Left renal cortex interstitium (tissue), 4 donors: ENCODE results near the gene DNAL1. TPM values are rescaled to one million over a fixed set of nuclear protein-coding genes. Genes with fewer than 3 reads are reported as not detected.
"Not testable (repeated sequence)": the region's sequence is repeated elsewhere in the genome, so short reads cannot be mapped to it uniquely, and the experiment has no call there.

Experiments
- DNase-seq, 4 donors: peaks; one replicate each; pipeline ENCODE4 v3.0.0-alpha.2; 2013; ENCODE audit warnings: low read depth in 4 of 4, low spot score in 2 of 4, missing footprints in 1 of 4
- polyA plus RNA-seq, 4 donors: library from polyadenylated mRNA; unstranded; fragments of 120-200 nt; gene quantifications; one replicate each; pipeline ENCODE4 v1.2.1, GENCODE V29; 2013; ENCODE audit not compliant: insufficient read length in 4 of 4

DNAL1 gene
- polyA plus RNA-seq, 4 donors = 16.3 to 21.9 (median 21.3) TPM

DNA sequence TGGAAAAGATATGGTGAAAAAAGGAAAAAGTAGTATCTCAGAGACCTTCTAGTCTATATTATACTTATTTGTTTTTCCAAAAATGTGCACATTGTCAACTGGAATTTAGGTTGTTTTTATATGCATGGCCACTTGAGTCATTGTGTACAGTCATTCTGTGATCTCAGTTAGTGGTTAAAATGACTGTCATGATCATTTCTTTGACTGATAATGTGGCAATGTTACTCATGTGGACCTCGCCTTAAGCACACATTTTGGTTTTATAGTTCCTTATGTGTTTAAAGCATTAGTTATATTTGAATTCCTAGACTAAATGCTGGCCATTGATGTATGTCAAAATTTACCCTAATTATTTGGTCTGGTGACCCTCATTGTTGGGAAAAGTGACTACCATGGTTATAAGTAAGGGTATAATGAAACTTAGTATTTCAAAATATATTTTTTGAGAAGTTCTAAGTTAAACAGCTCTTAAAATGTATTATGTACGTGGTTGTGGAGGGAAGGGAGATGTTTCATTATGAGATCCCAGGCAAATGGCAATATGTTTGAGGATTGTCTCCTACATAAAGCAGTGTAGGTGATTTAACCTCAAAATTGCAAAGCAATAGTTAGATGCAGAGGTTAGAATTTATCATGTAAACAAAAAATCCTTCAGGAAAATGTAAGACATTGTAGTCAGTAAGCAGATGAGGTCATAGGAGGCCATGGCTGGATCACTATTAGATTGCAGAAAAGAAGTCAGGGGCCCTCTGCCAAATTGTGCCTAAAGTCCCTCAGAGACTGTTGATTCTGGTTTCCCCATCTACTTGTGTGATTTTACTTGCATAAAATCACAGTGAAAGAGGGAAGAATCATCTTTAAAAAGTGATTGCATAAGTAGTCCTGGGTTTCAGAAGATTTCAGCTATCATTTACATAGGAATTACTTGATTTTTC lies 51.9 kb downstream of the DNAL1 start:
- DNase-seq = no peak

DNA sequence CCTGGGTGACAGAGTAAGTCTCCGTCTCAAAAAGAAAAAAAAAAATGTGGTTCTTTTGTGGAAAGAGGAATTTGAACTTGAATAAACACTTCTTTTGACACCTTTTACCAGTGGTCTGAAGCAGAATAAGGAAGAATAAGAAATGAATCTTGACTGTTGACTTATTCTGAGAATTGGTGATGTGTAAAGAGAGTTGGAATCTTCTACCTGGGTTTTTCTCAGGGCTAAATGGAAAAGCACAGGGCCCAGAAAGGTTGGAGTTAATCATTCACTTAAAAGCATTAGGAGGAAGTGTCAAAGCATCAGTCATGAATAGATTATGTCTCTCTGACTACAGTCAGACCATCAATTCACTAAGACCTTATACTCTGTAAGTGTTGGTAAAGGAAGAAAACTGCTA lies 55.5 kb downstream of the DNAL1 start:
- no peak for DNase-seq

GRCh38 chr14:73708076-73708475 lies 63.3 kb downstream of the DNAL1 start:
- not testable (repeated sequence) for DNase-seq

- no peak for DNase-seq
These were observed 65.2 kb downstream of the DNAL1 start for GRCh38 chr14:73709904-73710469.

- no peak for DNase-seq
These were observed 66.0 kb downstream of the DNAL1 start for GRCh38 chr14:73710737-73711136.

DNA sequence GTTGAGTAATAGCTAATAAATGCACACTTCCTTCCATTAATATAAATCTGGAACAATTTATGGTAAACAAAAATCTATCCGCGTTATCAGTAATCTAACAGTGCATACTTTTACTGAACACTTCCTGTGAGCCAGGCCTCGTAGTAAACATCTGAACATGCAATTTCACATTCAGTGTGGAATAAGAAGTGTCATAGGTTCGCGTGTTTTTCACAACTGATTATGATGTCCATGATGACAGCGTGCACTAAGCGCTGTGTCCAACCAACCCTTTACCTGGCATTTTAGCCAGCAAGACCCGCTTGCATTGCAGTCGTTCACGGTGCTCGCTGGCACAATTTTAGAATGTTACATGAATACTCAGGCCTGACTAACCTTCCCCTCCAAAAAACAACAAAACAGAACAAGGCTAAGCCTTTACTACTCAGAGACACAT lies 67.3 kb downstream of the DNAL1 start:
- no peak for DNase-seq

DNA sequence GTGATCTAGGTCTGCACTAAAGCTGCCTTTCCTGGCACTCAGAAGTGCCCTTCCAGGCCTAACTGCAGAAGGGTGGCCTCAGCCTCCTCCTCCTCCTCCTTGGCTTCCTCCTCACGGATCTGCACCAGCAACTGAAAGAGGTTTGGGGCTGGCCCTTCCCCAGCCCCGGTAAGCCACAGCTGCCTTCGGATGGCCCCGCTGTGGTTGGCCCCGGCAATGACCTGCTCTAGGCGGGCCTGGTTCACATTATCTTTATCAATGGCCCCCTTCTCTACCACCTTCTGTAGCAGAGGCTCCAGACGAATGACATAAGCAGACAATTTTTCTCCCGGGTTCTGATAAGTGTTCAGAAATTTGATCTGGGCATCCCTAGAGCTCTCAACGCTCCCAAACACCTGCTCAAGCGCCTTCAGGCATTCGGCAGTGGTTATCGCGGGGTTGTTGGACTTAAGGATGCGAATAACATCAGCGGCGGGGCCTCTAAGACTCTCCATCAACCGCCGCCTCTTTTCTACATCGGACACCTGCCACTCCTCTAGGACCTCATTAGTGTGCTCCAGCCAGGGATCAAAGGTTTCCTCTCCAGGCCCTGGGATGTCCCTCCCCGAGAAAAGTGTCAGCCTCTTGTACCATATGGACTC lies 67.9 kb downstream of the DNAL1 start:
- DNase-seq = no peak

DNA sequence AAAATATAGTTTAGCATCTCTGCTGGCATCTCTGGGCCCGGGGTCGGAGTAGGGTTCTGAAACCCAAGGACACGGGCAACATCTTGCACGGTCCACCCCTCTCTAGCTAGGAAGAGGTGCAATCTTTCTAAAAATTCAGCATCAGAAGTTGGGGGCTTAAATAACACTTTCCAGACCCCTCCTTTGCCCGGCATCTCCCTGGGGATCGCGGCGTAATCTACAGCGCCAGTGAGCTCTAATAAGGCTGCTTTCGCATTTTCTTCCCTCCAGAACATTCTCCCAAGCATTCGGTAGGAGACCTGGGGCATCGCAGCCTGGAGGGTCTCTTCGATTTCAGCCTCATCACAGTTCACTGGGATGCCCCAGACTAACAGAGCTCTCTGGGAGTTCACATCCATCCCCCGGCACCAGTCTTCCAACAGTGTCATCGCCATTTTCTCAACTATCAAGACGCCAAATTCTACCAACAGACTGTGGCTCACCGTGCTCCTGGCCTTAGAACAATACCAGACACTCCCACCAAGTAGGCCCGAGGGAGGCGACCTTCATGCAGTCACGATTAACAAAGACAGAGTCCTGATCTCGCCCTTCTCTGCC lies 68.5 kb downstream of the DNAL1 start:
- DNase-seq = peak in 2 of 4 donors; percentile 53

GRCh38 chr14:73713803-73714655 lies 69.2 kb downstream of the DNAL1 start, which contains the start of gene PNMA1:
TSS of gene PNMA1 (minus strand) at chr14:73714384. CDS start at chr14:73713639, 745 bp downstream.
- DNase-seq = peak in 3 of 4 donors; percentile 78 to 82 (median 81)

- no peak for DNase-seq
These were observed 69.9 kb downstream of the DNAL1 start for GRCh38 chr14:73714656-73715081.

DNA sequence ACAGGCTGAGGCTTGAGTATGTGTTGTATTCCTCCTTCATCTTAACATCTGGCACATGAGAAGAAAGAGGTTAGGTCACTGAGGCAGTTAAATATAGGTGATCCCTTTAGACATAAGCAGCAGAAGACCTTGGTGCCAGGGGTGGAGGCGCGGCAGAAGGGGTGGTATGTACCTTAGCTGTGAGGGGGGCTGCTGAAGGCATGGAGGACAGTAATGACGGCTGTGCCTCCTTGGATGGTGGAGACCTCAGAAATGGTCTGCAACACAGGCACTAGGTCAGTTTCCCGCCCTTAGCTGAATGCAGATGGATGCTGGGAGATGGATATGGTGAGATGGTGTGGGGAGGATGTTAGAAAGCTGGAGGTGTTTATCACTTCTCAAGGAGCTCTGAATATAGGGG lies 70.9 kb downstream of the DNAL1 start:
- no peak for DNase-seq

- DNase-seq = no peak
These were observed 72.5 kb downstream of the DNAL1 start for GRCh38 chr14:73717266-73717665.

DNA sequence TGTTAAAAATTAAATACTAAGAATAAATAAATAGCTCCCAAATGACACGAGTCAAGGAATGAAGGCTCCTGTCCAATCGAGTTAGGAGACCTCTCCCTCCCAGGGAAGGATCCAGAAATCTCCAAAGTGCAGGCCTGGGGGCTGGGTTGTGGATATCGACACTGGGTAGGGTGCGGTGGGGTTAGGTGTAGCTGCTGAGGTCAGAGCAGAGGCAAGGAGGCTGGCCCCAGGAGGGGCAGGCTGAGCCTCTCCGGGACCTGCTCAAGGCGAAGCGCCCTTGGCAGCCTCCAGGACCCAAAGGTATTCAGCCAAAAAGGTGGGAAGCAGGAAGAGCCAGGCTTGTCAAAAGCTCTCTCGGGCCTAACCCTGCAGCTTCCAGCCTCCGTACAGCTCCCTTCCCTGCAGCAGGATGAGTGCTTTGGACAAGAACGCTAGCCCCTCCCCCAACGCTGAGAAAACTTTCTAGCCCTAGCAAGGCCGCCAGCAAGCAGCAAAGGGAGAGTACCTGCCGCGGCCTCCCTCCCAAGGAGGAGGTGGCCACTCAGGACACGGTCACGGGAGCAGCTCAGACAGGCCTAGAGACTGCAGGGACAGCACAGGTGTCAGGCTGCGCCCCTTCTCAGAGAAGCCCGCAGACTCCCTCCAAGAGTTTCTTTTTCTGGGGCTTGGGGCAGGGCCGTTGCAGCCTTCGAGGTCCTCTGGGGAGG lies 73.1 kb downstream of the DNAL1 start:
- DNase-seq = peak in 1 of 4 donors; percentile 65

DNA sequence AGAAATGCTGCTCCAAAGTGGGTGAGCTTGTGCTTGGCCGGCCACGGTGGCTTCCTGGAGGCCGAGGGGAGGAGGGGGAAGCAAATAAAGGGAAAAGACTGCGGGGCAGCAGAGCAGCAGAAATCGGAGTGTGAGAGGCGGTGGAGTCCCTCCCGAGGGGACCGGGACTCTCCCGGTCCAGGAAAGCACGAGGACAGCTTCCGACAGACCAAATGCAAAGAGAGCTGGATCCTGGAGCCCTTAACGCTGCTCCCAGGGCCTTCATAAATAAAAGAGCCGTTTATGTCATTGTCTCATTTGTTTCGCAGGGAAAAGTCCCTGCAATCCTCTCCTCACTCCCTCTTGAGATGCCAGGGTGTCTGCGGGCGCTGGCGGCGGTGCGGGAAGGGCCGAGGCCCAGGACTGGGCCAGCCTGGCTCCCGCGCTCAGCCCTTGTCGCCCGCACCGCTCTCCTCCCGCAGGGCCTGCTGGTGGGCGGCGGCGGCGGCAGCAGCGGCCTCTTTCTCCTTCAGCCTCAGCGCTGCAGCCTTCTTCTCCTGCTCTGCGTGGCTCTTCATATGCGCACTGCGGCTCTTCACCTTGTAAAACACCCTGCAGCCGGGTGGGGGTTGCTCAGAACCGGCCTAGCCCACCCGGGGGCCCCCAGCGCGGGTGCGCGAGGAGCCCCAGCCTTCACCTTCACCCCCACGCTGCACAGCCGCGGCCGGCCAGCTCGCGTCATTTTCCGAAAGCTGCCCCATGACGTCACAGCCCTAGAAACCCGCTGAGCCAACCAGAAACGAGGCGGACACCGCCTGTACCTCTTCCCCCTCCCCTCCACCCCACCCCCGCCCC lies 73.8 kb downstream of the DNAL1 start:
- DNase-seq = peak in 1 of 4 donors; percentile 70

- no peak for DNase-seq
These were observed 74.6 kb downstream of the DNAL1 start for GRCh38 chr14:73719361-73719760.

DNA sequence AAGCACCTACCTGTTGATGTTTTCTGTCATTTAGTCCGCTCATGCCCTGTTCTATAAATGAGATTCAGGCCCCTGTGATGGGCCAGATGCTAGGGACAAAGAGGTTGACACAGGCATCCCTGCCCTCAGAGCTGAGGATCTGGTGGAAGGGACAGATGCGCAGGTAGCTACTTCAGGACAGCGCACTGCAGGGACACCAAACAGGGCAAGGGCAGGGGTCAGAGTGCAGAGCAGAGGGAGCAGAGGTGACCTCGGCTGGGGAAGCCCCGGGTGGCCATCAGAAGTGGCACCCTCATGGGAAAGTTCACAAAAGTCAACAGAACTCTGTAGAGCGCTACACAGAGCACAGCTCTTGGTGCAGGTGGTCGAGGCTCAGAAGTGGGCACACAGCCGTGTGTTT lies 75.0 kb downstream of the DNAL1 start:
- DNase-seq = no peak

DNA sequence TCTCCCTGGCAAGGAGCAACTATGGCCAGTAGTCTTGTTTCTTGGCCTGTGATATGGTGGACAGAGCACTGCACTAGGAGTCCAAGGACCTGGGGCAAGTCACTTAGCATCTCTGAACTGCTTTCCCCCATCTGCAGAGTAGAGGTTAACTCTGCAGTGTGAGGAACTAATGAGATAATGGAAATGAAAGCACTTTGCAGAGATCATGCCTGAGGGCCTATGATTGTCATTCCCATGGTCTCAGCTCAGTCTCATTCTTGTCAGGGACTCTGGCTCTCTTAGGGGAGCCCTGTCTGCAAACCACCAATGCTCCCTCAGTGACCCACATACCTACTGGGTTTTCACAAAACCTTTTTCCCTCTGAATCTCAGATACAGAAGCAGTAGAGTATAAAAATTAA lies 75.8 kb downstream of the DNAL1 start:
- DNase-seq = no peak

- DNase-seq = no peak
These were observed 76.5 kb downstream of the DNAL1 start for GRCh38 chr14:73721101-73721821.
